ENCODE measurements around the gene MEGF10.

The MEGF10 gene

DNA sequence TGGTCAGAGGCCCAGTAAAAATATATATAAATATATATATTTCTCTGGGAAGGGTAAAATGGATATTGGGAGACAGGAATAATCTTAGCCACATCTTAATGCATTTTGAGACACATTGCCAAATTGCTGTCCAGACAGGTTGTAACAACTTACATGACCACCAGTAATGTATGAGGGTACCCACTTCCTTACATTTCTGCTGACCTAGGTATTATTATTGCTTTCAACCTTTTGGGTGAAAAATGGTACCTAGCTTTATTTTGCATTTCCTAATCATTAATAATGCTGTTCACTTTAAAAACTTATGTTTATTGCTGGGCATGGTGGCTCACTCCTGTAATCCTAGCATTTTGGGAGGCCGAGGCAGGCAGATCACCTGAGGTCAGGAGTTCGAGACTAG lies 61.5 kb downstream of the MEGF10 start:
- TF ChIP-seq, protein P1, sequence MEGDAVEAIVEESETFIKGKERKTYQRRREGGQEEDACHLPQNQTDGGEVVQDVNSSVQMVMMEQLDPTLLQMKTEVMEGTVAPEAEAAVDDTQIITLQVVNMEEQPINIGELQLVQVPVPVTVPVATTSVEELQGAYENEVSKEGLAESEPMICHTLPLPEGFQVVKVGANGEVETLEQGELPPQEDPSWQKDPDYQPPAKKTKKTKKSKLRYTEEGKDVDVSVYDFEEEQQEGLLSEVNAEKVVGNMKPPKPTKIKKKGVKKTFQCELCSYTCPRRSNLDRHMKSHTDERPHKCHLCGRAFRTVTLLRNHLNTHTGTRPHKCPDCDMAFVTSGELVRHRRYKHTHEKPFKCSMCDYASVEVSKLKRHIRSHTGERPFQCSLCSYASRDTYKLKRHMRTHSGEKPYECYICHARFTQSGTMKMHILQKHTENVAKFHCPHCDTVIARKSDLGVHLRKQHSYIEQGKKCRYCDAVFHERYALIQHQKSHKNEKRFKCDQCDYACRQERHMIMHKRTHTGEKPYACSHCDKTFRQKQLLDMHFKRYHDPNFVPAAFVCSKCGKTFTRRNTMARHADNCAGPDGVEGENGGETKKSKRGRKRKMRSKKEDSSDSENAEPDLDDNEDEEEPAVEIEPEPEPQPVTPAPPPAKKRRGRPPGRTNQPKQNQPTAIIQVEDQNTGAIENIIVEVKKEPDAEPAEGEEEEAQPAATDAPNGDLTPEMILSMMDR (IDR thresholded peaks at IDR 0.05; ENCODE audit: insufficient read depth, low read depth, low read length, missing control alignments): no peak
- DNase-seq (ENCODE audit: low read depth): no peak
- no peak overlapping the region for H3K4me3 ChIP-seq (ENCODE audit: low read length)

GRCh38 chr5:127353327-127353726 lies 62.7 kb downstream of the MEGF10 start:
- TF ChIP-seq, protein P1 (IDR thresholded peaks at IDR 0.05; ENCODE audit: insufficient read depth, low read depth, low read length, missing control alignments): no peak
- H3K4me3 ChIP-seq (ENCODE audit: low read length): no peak overlapping the region
- no peak for DNase-seq (ENCODE audit: low read depth)

DNA sequence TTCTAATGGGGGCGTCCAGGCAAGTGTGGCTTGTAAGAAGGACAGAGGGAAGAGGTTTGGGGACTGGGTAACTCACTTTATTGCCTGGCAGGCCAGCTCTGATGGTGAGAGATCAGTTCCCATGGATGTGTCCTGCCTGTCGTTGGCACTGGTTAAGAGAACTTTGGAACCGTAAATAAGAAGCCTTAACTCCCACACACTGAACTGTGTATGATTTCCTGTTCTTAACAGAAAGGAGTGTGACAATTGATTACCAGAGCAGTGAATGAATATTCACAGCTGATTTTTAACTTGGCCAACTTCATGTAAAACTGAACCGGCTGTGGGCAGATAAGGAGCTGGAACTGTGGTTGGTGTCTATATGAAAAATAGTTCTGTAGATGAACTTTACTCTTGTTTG lies 63.2 kb downstream of the MEGF10 start:
- TF ChIP-seq, protein P1 (IDR thresholded peaks at IDR 0.05; ENCODE audit: insufficient read depth, low read depth, low read length, missing control alignments): no peak
- DNase-seq (ENCODE audit: low read depth): no peak
- H3K4me3 ChIP-seq (ENCODE audit: low read length): no peak overlapping the region

DNA sequence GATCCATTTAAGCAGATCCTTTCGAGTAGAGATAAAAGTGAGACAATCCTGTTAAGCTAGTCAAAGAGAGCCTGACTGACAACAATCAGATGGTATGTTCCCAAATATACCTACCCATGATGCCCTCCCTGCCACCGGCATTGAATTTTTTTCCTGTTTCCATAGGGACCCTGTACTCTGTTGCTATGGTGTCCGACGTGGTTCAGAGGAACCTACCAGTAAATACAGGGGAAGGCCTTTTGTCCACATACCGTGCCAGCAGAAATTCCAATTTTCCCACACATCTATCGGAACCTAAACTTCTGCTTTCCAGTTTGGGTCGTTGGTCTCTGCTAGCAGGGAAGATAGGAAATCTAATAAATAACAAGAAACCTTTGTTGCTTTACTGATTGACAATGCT lies 64.7 kb downstream of the MEGF10 start:
- no peak overlapping the region for H3K4me3 ChIP-seq (ENCODE audit: low read length)
- TF ChIP-seq, protein P1 (IDR thresholded peaks at IDR 0.05; ENCODE audit: insufficient read depth, low read depth, low read length, missing control alignments): no peak
- no peak for DNase-seq (ENCODE audit: low read depth)

DNA sequence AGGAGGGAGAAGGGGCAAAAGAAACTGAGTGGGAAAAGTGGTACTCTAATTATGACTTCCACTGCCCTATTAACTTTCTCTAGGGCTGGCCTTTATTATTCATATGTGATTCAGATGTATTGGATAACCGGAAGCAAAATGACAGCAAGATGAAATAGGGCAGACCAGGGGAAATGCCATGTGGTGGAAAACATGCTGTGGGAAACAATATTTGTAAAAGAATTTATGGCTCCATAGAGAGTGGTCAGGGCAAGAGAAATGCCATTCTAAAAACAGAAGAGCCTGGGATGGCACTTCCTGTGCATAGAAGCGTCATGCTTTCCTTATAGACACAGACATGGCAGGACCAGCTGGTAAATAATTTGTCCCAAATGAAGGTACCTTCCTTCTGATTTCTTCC lies 67.7 kb downstream of the MEGF10 start:
- TF ChIP-seq, protein P1 (IDR thresholded peaks at IDR 0.05; ENCODE audit: insufficient read depth, low read depth, low read length, missing control alignments): no peak
- no peak overlapping the region for H3K4me3 ChIP-seq (ENCODE audit: low read length)
- DNase-seq (ENCODE audit: low read depth): no peak

GRCh38 chr5:127358740-127359139 lies 68.1 kb downstream of the MEGF10 start:
- TF ChIP-seq, protein P1 (IDR thresholded peaks at IDR 0.05; ENCODE audit: insufficient read depth, low read depth, low read length, missing control alignments): no peak
- no peak for DNase-seq (ENCODE audit: low read depth)
- no peak overlapping the region for H3K4me3 ChIP-seq (ENCODE audit: low read length)

GRCh38 chr5:127359502-127359901 lies 68.9 kb downstream of the MEGF10 start:
- no peak for DNase-seq (ENCODE audit: low read depth)
- no peak overlapping the region for H3K4me3 ChIP-seq (ENCODE audit: low read length)
- TF ChIP-seq, protein P1 (IDR thresholded peaks at IDR 0.05; ENCODE audit: insufficient read depth, low read depth, low read length, missing control alignments): no peak

All from epithelial cell of esophagus (primary cell).